Measurements from ENCODE around the gene GET3. TPM values are rescaled to one million over a fixed set of nuclear protein-coding genes. Genes with fewer than 3 reads are reported as not detected.
"Not testable (repeated sequence)": the region's sequence is repeated elsewhere in the genome, so short reads cannot be mapped to it uniquely, and the experiment has no call there.

Gene GET3
- total RNA-seq, 1 donor from 2014 or later: 43.6 TPM

DNA sequence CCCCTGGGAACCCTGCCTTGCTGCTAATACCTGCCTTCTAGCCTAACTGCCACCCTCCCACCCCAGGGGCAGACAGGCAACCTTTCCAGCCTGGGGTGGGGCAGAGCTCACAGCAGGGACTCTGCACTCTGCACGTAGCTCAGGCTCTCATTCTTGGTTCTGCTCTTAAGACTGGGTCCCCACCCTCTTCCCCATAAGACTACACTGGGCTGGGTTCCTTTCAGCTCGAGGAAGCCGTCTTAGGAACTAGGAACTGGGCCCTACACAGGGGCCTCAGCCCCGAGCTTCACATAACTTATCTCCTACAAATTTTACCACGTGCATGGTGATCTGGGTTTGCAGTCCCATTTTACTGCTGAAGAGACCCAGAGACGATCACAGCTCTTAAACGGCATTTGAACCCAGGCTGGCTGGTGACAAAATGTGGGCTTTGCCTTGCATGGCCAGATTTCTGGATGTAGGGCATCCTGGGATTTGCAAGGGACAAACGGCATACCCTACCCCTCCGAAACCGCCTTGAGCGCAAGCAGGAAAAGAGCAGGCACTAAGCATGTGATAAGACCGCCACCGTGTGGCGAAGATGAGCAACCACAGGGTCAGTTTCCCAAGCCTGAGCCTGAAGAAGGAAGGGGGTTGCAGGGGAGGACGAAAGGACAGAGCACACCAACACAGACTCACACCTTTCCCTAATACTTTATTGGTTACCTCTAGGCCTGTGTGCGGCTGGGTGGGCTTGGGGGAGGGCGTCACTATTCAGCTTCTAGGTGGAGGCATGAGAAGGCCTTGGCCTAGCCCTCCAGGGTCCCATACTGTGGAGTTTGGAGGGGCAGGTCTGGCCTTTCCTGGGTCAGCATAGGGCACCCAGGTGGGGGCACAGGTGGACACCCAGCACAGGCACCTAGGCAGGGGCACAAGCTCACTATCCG, 59.1 kb downstream of the GET3 start:
- DNase-seq (ENCODE audit: low spot score in 2 of 2): peak in 1 of 2 donors; percentile 86

GRCh38 chr19:12797141-12797587, 59.9 kb downstream of the GET3 start:
- H3K27ac ChIP-seq: peak overlapping the region in 1 of 2 donors; percentile 65
- DNase-seq (ENCODE audit: low spot score in 2 of 2): peak in 1 of 2 donors; percentile 61
- intact Hi-C loops (cut with DNase I): loop anchor here (10.0 kb wide), 1 partner anchor 1208 kb away; the partner anchor contains the start of gene RFX1
- H3K4me1 ChIP-seq: peaks cover 10 to 13% of the 10 kb centered on the region in 2 donors
- peaks cover 2 to 15% of the 10 kb centered on the region in 2 donors for H3K36me3 ChIP-seq
- no peak overlapping the region for H3K4me3 ChIP-seq
- no peaks in the 10 kb centered on the region for H3K9me3 ChIP-seq
- TF ChIP-seq, protein P1, sequence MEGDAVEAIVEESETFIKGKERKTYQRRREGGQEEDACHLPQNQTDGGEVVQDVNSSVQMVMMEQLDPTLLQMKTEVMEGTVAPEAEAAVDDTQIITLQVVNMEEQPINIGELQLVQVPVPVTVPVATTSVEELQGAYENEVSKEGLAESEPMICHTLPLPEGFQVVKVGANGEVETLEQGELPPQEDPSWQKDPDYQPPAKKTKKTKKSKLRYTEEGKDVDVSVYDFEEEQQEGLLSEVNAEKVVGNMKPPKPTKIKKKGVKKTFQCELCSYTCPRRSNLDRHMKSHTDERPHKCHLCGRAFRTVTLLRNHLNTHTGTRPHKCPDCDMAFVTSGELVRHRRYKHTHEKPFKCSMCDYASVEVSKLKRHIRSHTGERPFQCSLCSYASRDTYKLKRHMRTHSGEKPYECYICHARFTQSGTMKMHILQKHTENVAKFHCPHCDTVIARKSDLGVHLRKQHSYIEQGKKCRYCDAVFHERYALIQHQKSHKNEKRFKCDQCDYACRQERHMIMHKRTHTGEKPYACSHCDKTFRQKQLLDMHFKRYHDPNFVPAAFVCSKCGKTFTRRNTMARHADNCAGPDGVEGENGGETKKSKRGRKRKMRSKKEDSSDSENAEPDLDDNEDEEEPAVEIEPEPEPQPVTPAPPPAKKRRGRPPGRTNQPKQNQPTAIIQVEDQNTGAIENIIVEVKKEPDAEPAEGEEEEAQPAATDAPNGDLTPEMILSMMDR (IDR thresholded peaks at IDR 0.05): no peak
- no peaks in the 10 kb centered on the region for H3K27me3 ChIP-seq

More for the DNA sequence above, 59.1 kb downstream of the GET3 start:
- intact Hi-C loops (cut with DNase I): loop anchor here (1.0 to 10.0 kb wide), 2 partner anchors 19 to 1208 kb away; partner anchors contain the start of gene RFX1
- Histone ChIP-seq H3K9me3 (no peaks in the 10 kb centered on the region), H3K36me3 (peaks cover 5 to 15% of the 10 kb centered on the region in 2 donors), H3K27me3 (no peaks in the 10 kb centered on the region), H3K4me3 (no peak overlapping the region), H3K27ac (peak overlapping the region; percentile 41 to 65), H3K4me1 (peaks cover 10% of the 10 kb centered on the region in 2 donors)
- TF ChIP-seq, protein P1 (IDR thresholded peaks at IDR 0.05): peak; percentile 93 to 97 (median 94)

GRCh38 chr19:12797607-12798006, 60.3 kb downstream of the GET3 start:
- peak in 1 of 2 donors; percentile 63 for DNase-seq (ENCODE audit: low spot score in 2 of 2)
- H3K9me3 ChIP-seq, H3K4me3 ChIP-seq, H3K27me3 ChIP-seq, H3K27ac ChIP-seq: not testable (repeated sequence)
- H3K36me3 ChIP-seq: peaks cover 0 to 11% of the 10 kb centered on the region in 2 donors
- H3K4me1 ChIP-seq: peaks cover 10 to 13% of the 10 kb centered on the region in 2 donors
- intact Hi-C loops (cut with DNase I): loop anchor here (10.0 kb wide), 1 partner anchor 1207 kb away; the partner anchor contains the start of gene RFX1

Other genes starting within 250 kb of the GET3 start
- gene ZNF564, start 186.0 kb upstream of the GET3 start, total RNA-seq: 2.6 TPM
- gene ZNF490, start 126.7 kb upstream of the GET3 start, total RNA-seq: 27.8 TPM
- 6.9 TPM for gene ZNF791, start 126.6 kb upstream of the GET3 start, total RNA-seq
- 36.3 TPM for gene MAN2B1, start 70.8 kb upstream of the GET3 start, total RNA-seq
- gene WDR83, start 70.7 kb upstream of the GET3 start, total RNA-seq: 12.0 TPM
- gene DHPS, start 55.6 kb upstream of the GET3 start, total RNA-seq: 160 TPM
- gene GNG14, start 49.5 kb upstream of the GET3 start, total RNA-seq: not detected
- gene FBXW9, start 40.9 kb upstream of the GET3 start, total RNA-seq: 7.6 TPM
- 82.6 TPM for gene TNPO2, start 13.6 kb upstream of the GET3 start, total RNA-seq
- gene TRIR, start 2.8 kb upstream of the GET3 start, total RNA-seq: 338 TPM
- gene BEST2, start 14.3 kb downstream of the GET3 start, total RNA-seq: not detected
- 58.5 TPM for gene HOOK2, start 38.1 kb downstream of the GET3 start, total RNA-seq
- 3,581 TPM for gene JUNB, start 54.0 kb downstream of the GET3 start, total RNA-seq
- gene PRDX2, start 64.3 kb downstream of the GET3 start, total RNA-seq: 259 TPM
- gene THSD8, start 64.6 kb downstream of the GET3 start, total RNA-seq: not detected
- gene RNASEH2A, start 69.1 kb downstream of the GET3 start, total RNA-seq: 3.4 TPM
- not detected for gene RTBDN, start 97.1 kb downstream of the GET3 start, total RNA-seq
- gene MAST1, start 101.0 kb downstream of the GET3 start, total RNA-seq: 2.0 TPM
- gene DNASE2, start 144.0 kb downstream of the GET3 start, total RNA-seq: 76.8 TPM
- gene KLF1, start 149.7 kb downstream of the GET3 start, total RNA-seq: not detected
- 20.6 TPM for gene GCDH, start 153.7 kb downstream of the GET3 start, total RNA-seq
- gene SYCE2, start 181.8 kb downstream of the GET3 start, total RNA-seq: not detected
- 21.3 TPM for gene FARSA, start 196.2 kb downstream of the GET3 start, total RNA-seq
- 297 TPM for gene CALR, start 201.1 kb downstream of the GET3 start, total RNA-seq
- gene RAD23A, start 208.4 kb downstream of the GET3 start, total RNA-seq: 146 TPM
- 42.7 TPM for gene GADD45GIP1, start 219.7 kb downstream of the GET3 start, total RNA-seq
- not detected for gene DAND5, start 232.1 kb downstream of the GET3 start, total RNA-seq

Measured in ascending aorta (tissue), 2 donors.